Measurements from ENCODE around the gene POLR1F. TPM values are rescaled to one million over a fixed set of nuclear protein-coding genes. Genes with fewer than 3 reads are reported as not detected.
A peak's percentile ranks its signal among the peaks of the same experiment; 100 is the strongest.

POLR1F gene
- total RNA-seq, 1 experiment from 2014 or later = 19.8 TPM

DNA sequence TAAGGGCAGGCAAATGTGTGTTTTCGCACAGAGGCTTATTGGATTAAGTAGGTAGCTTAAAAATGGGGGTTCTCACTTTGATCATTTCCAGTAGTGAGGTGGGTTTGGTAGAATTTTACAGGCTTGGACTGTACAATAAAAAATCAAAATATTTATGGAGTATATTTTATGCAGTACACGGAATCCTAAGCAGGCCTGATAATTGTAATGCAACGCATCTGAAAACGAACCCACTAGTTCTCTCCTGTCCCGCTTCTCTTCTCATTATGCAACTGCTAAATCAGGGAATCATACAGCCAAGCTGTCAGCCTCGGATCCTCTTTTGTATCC lies 377 bp upstream of the POLR1F start:
- no peaks in the 10 kb centered on the region for H3K27me3 ChIP-seq (ENCODE audit: low read length)
- peaks cover 24% of the 10 kb centered on the region for H3K4me1 ChIP-seq (ENCODE audit: insufficient read depth, low read length)
- ATAC-seq = no peak; the same call in 1 of the 2 replicates
- peaks cover 33% of the 10 kb centered on the region for H4K20me1 ChIP-seq (ENCODE audit: low read length)
- H2AFZ ChIP-seq (ENCODE audit: low read length) = peak overlapping the region; percentile 88
- peak overlapping the region; percentile 98; the same call in 1 of the 2 replicates for H3K4me3 ChIP-seq (ENCODE audit: low read length)
- H3K4me2 ChIP-seq (ENCODE audit: low read length) = peak overlapping the region; percentile 52
- no peak overlapping the region for H3K9ac ChIP-seq (ENCODE audit: low read length)
- TF ChIP-seq CTCF (conservative IDR thresholded peaks at IDR 0.05; ENCODE audit: low read depth, low read length) (no peak), EZH2 (IDR thresholded peaks at IDR 0.05; ENCODE audit: low read length, unreplicated experiment) (no peak), EZH2phosphoT487 (IDR thresholded peaks at IDR 0.05; ENCODE audit: borderline replicate concordance, low read length) (no peak)
- intact Hi-C loops (cut with micrococcal nuclease) = loop anchor here (1.0 kb wide), 2 partner anchors 889 to 943 kb away; no protein-coding TSS in a partner anchor
- H3K79me2 ChIP-seq (ENCODE audit: low read length) = peaks cover 46% of the 10 kb centered on the region
- ChIA-PET CTCF (interaction anchor here (0.5 to 1.4 kb wide), 7 partner anchors 8 to 943 kb away, joined by 3 to 12 read pairs (median 4); no protein-coding TSS in a partner anchor), POLR2A (ENCODE audit: unreplicated experiment) (interaction anchor here (0.6 to 0.7 kb wide), 2 partner anchors 130 to 307 kb away, joined by 3 to 5 read pairs; no protein-coding TSS in a partner anchor)
- no TSS peak for BruUV-seq (replicated peaks)
- no peak for DNase-seq
- H3K9me2 ChIP-seq (replicated peaks; ENCODE audit: low read length) = no peaks in the 10 kb centered on the region
- H3F3A ChIP-seq (ENCODE audit: low read length, unreplicated experiment) = no peaks in the 10 kb centered on the region
- no peaks in the 10 kb centered on the region for H3K36me3 ChIP-seq (ENCODE audit: low read depth, low read length)
- H3K9me3 ChIP-seq (ENCODE audit: low read length) = no peaks in the 10 kb centered on the region
- H3K27ac ChIP-seq (ENCODE audit: low read length) = no peak overlapping the region

GRCh38 chr7:19707240-19707639 lies 1.6 kb downstream of the POLR1F start:
- TF ChIP-seq EZH2phosphoT487 (IDR thresholded peaks at IDR 0.05; ENCODE audit: borderline replicate concordance, low read length) = no peak
- TF ChIP-seq EZH2 (IDR thresholded peaks at IDR 0.05; ENCODE audit: low read length, unreplicated experiment) = no peak
- TF ChIP-seq CTCF (conservative IDR thresholded peaks at IDR 0.05; ENCODE audit: low read depth, low read length) = no peak
- H3K4me3 ChIP-seq (ENCODE audit: low read length) = peak overlapping the region; percentile 98
- intact Hi-C loops (cut with micrococcal nuclease) = no loop called here
- ChIA-PET CTCF (no interaction called here), POLR2A (ENCODE audit: unreplicated experiment) (no interaction called here)
- no peaks in the 10 kb centered on the region for H3F3A ChIP-seq (ENCODE audit: low read length, unreplicated experiment)
- no peak overlapping the region for H2AFZ ChIP-seq (ENCODE audit: low read length)
- BruUV-seq (replicated peaks) = no TSS peak
- peak overlapping the region; percentile 87 for H3K9ac ChIP-seq (ENCODE audit: low read length)
- H3K9me2 ChIP-seq (replicated peaks; ENCODE audit: low read length) = no peaks in the 10 kb centered on the region
- no peaks in the 10 kb centered on the region for H3K9me3 ChIP-seq (ENCODE audit: low read length)
- H3K27ac ChIP-seq (ENCODE audit: low read length) = no peak overlapping the region
- DNase-seq (no peak), ATAC-seq (no peak)
- peaks cover 38% of the 10 kb centered on the region for H4K20me1 ChIP-seq (ENCODE audit: low read length)
- peak overlapping the region; percentile 94 for H3K4me2 ChIP-seq (ENCODE audit: low read length)
- H3K27me3 ChIP-seq (ENCODE audit: low read length) = no peaks in the 10 kb centered on the region
- H3K36me3 ChIP-seq (ENCODE audit: low read depth, low read length) = peaks cover 11% of the 10 kb centered on the region; the same call in 1 of the 2 replicates
- H3K4me1 ChIP-seq (ENCODE audit: insufficient read depth, low read length) = peaks cover 24% of the 10 kb centered on the region
- H3K79me2 ChIP-seq (ENCODE audit: low read length) = peaks cover 62% of the 10 kb centered on the region

GRCh38 chr7:19705663-19706062 lies 3.2 kb downstream of the POLR1F start:
- Histone ChIP-seq H3K9ac (ENCODE audit: low read length) (no peak overlapping the region), H3K27me3 (ENCODE audit: low read length) (no peaks in the 10 kb centered on the region), H3K27ac (ENCODE audit: low read length) (no peak overlapping the region), H4K20me1 (ENCODE audit: low read length) (peaks cover 38% of the 10 kb centered on the region), H3K9me2 (replicated peaks; ENCODE audit: low read length) (no peaks in the 10 kb centered on the region), H3F3A (ENCODE audit: low read length, unreplicated experiment) (no peaks in the 10 kb centered on the region), H3K9me3 (ENCODE audit: low read length) (no peaks in the 10 kb centered on the region), H3K4me1 (ENCODE audit: insufficient read depth, low read length) (peaks cover 24% of the 10 kb centered on the region), H3K79me2 (ENCODE audit: low read length) (peaks cover 62% of the 10 kb centered on the region), H3K36me3 (ENCODE audit: low read depth, low read length) (peaks cover 13% of the 10 kb centered on the region; the same call in 1 of the 2 replicates), H2AFZ (ENCODE audit: low read length) (no peak overlapping the region), H3K4me2 (ENCODE audit: low read length) (peak overlapping the region; percentile 94), H3K4me3 (ENCODE audit: low read length) (peak overlapping the region; percentile 98; the same call in 1 of the 2 replicates)
- ChIA-PET CTCF (no interaction called here), POLR2A (ENCODE audit: unreplicated experiment) (interaction anchor here (1.0 kb wide), 1 partner anchor 8 kb away, joined by 4 read pairs; no protein-coding TSS in a partner anchor)
- no peak for DNase-seq
- BruUV-seq (replicated peaks) = no TSS peak
- no peak for TF ChIP-seq EZH2phosphoT487 (IDR thresholded peaks at IDR 0.05; ENCODE audit: borderline replicate concordance, low read length)
- TF ChIP-seq EZH2 (IDR thresholded peaks at IDR 0.05; ENCODE audit: low read length, unreplicated experiment) = no peak
- TF ChIP-seq CTCF (conservative IDR thresholded peaks at IDR 0.05; ENCODE audit: low read depth, low read length) = no peak
- peak; percentile 5; the same call in 1 of the 2 replicates for ATAC-seq
- intact Hi-C loops (cut with micrococcal nuclease) = no loop called here
